B cell (primary cell): ENCODE results near the gene ELMO3. TPM values are rescaled to one million over a fixed set of nuclear protein-coding genes. Genes with fewer than 3 reads are reported as not detected.

Experiments
- ATAC-seq: fragments of 200-7000 bp; cut with Tn5 transposase; one replicate; pipeline ENCODE4 v1.10.0; 2021; ENCODE audit warnings: low read depth, mild to moderate bottlenecking, moderate number of reproducible peaks, moderate library complexity
- CTCF ChIA-PET: fragments of 350-600 bp; sonication (Branson Sonifier 250); formaldehyde crosslinking; loops from one replicate; lab custom pipeline; 2021; ENCODE audit warnings: antibody characterized with exemption, inconsistent platforms; lab: Charles Lee
- POLR2A ChIA-PET: fragments of 350-600 bp; sonication (Branson Sonifier 250); formaldehyde crosslinking; loops from one replicate; lab custom pipeline; 2021; ENCODE audit warnings: antibody characterized with exemption; lab: Charles Lee
- DNase-seq: peaks from one replicate; pipeline ENCODE4 v3.0.0; 2013
- H2AFZ ChIP-seq: 2 replicates; pipeline ENCODE4 v1.6.1; 2012; ENCODE audit warnings: mild to moderate bottlenecking, low read depth, low read length; ENCODE audit not compliant: insufficient read depth, poor library complexity, severe bottlenecking
- H3K27ac ChIP-seq, 2 donors: 1 replicate in 1 of 2; 2 replicates in 1 of 2; pipeline ENCODE4 v1.5.1; 2012 to 2013; ENCODE audit warnings: low read length in 2 of 2, mild to moderate bottlenecking in 2 of 2, moderate library complexity in 1 of 2
- H3K27me3 ChIP-seq, 4 experiments: fragments of 200-600 bp in 1 of 4; sonication (generic) in 1 of 4; replicated peaks in 1 of 4; 1 replicate in 2 of 4; 2 replicates in 2 of 4; pipeline versions ENCODE4 v1.6.1 to v1.7.0; 2013 to 2016; ENCODE audit warnings: low read length in 3 of 4, mild to moderate bottlenecking in 2 of 4, mixed read lengths in 1 of 4, moderate library complexity in 1 of 4; ENCODE audit not compliant: insufficient read depth in 4 of 4, control insufficient read depth in 3 of 4; ENCODE audit errors: control extremely low read depth in 1 of 4
- H3K36me3 ChIP-seq, 2 experiments: replicated peaks in 1 of 2; 1 replicate in 1 of 2; 2 replicates in 1 of 2; pipeline versions ENCODE4 v1.6.1 to v1.7.1; 2013; ENCODE audit warnings: low read length in 1 of 2; ENCODE audit not compliant: insufficient read depth in 2 of 2, control insufficient read depth in 1 of 2; ENCODE audit errors: control extremely low read depth in 1 of 2, extremely low read depth in 1 of 2
- H3K4me1 ChIP-seq, 2 donors: fragments of 200-600 bp in 1 of 2; sonication (generic) in 1 of 2; 1 replicate in 1 of 2; 2 replicates in 1 of 2; pipeline versions ENCODE4 v1.5.1 to v1.6.1; 2013 to 2017; ENCODE audit warnings: low read length in 2 of 2; ENCODE audit not compliant: control insufficient read depth in 2 of 2, insufficient read depth in 2 of 2
- H3K4me2 ChIP-seq: replicated peaks from 2 replicates; pipeline ENCODE3; 2012; ENCODE audit warnings: mild to moderate bottlenecking, low read depth, low read length; ENCODE audit not compliant: poor library complexity, severe bottlenecking
- H3K4me3 ChIP-seq, 5 experiments: fragments of 200-600 bp in 1 of 5; sonication (generic) in 1 of 5; 1 replicate in 3 of 5; 2 replicates in 2 of 5; pipeline versions ENCODE4 v1.5.1 to v1.7.0; 2011 to 2016; ENCODE audit warnings: low read length in 4 of 5, mild to moderate bottlenecking in 4 of 5, low read depth in 2 of 5, control low read depth in 1 of 5, moderate library complexity in 1 of 5; ENCODE audit not compliant: insufficient read depth in 1 of 5; ENCODE audit errors: control extremely low read depth in 1 of 5, extremely low read depth in 1 of 5
- H3K79me2 ChIP-seq: fragments of 200-600 bp; sonication (generic); one replicate; pipeline ENCODE4 v1.6.0; 2016; ENCODE audit warnings: low read length; ENCODE audit not compliant: control insufficient read depth, insufficient read depth
- H3K9ac ChIP-seq: fragments of 200-600 bp; sonication (generic); 2 replicates; pipeline ENCODE4 v1.6.1; 2017; ENCODE audit warnings: mild to moderate bottlenecking, low read length, moderate library complexity
- H3K9me3 ChIP-seq, 3 donors: one replicate each; pipeline versions ENCODE4 v1.6.1 to v1.7.1; 2013; ENCODE audit warnings: low read length in 2 of 3; ENCODE audit not compliant: control insufficient read depth in 2 of 3, insufficient read depth in 1 of 3; ENCODE audit errors: control extremely low read depth in 1 of 3
- H4K20me1 ChIP-seq: 2 replicates; pipeline ENCODE4 v1.6.0; 2012; ENCODE audit warnings: mild to moderate bottlenecking, low read length; ENCODE audit not compliant: insufficient read depth, control insufficient read depth, poor library complexity, severe bottlenecking
- H3K27ac Mint-ChIP-seq: one replicate; pipeline ENCODE4 v1.8.0; 2021; ENCODE audit warnings: mixed read lengths
- H3K27me3 Mint-ChIP-seq: one replicate; pipeline ENCODE4 v1.8.0; 2021; ENCODE audit warnings: mixed read lengths
- H3K4me1 Mint-ChIP-seq: one replicate; pipeline ENCODE4 v1.8.0; 2021; ENCODE audit warnings: mixed read lengths
- H3K4me3 Mint-ChIP-seq: one replicate; pipeline ENCODE4 v1.8.0; 2021; ENCODE audit warnings: mixed read lengths
- H3K9me3 Mint-ChIP-seq: one replicate; pipeline ENCODE4 v1.8.0; 2022; ENCODE audit warnings: mixed read lengths; ENCODE audit not compliant: insufficient read depth
- EZH2 ChIP-seq: IDR thresholded peaks from 2 replicates; pipeline ENCODE4 v1.6.1; 2012; ENCODE audit warnings: borderline replicate concordance, low read depth, mild to moderate bottlenecking, moderate library complexity, low read length; ENCODE audit not compliant: insufficient read depth, poor library complexity, severe bottlenecking
- WGBS: methylation state at CpG from one replicate; pipeline ENCODE4 v1.1.5; 2013; ENCODE audit warnings: missing lambda C conversion rate; ENCODE audit not compliant: insufficient coverage; 5-methylcytosine and 5-hydroxymethylcytosine counted together
- intact Hi-C: fragments of 100-400 bp; cut with micrococcal nuclease; formaldehyde crosslinking; loops from one replicate; pipeline ENCODE4 v1.10.0; 2022
- polyA plus RNA-seq: library from polyadenylated mRNA; depleted of rRNA; stranded (reverse); fragments of >200 nt; gene quantifications from 2 replicates; pipeline ENCODE4 v1.2.3, GENCODE V29; 2012
- total RNA-seq, 2 donors: library from RNA; stranded (reverse); fragments of 120-200 nt in 1 of 2; gene quantifications; 1 replicate in 1 of 2; 2 replicates in 1 of 2; pipeline versions ENCODE4 v1.2.3 to v1.2.4, GENCODE V29; 2013 to 2022
- TF ChIP-seq, protein P1 (sequence below): fragments of 200-600 bp; IDR thresholded peaks from one replicate; pipeline ENCODE4 v1.8.0; 2022; ENCODE audit warnings: antibody characterized with exemption, mild to moderate bottlenecking

ELMO3 gene
- total and polyA plus RNA-seq, 2 donors (not counting 1 experiment from before 2014, with no cell fraction given): 9.1 to 9.6 TPM

- ChIA-PET POLR2A (interaction anchor here (0.6 kb wide), 1 partner anchor 19 kb away, joined by 3 read pairs; no protein-coding TSS in a partner anchor), CTCF (interaction anchor here (0.8 to 1.2 kb wide), 5 partner anchors 10 to 221 kb away, joined by 3 read pairs; no protein-coding TSS in a partner anchor)
- H3K27ac ChIP-seq: no peak overlapping the region
- TF ChIP-seq, protein P1, sequence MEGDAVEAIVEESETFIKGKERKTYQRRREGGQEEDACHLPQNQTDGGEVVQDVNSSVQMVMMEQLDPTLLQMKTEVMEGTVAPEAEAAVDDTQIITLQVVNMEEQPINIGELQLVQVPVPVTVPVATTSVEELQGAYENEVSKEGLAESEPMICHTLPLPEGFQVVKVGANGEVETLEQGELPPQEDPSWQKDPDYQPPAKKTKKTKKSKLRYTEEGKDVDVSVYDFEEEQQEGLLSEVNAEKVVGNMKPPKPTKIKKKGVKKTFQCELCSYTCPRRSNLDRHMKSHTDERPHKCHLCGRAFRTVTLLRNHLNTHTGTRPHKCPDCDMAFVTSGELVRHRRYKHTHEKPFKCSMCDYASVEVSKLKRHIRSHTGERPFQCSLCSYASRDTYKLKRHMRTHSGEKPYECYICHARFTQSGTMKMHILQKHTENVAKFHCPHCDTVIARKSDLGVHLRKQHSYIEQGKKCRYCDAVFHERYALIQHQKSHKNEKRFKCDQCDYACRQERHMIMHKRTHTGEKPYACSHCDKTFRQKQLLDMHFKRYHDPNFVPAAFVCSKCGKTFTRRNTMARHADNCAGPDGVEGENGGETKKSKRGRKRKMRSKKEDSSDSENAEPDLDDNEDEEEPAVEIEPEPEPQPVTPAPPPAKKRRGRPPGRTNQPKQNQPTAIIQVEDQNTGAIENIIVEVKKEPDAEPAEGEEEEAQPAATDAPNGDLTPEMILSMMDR: peak; percentile 28
- TF ChIP-seq EZH2: no peak
- H3K27me3 ChIP-seq: no peaks in the 10 kb centered on the region
- DNase-seq (peak; percentile 51), ATAC-seq (peak; percentile 39)
- Mint-ChIP-seq H3K9me3 (no peaks in the 10 kb centered on the region), H3K4me3 (no peak overlapping the region), H3K27me3 (no peaks in the 10 kb centered on the region), H3K4me1 (peaks cover 24% of the 10 kb centered on the region), H3K27ac (peak overlapping the region; percentile 37)
- no peak overlapping the region for H3K4me2 ChIP-seq
- intact Hi-C loops: no loop called here
- peaks cover 0 to 71% of the 10 kb centered on the region in 2 experiments for H3K36me3 ChIP-seq
- H3K79me2 ChIP-seq: peaks cover 23% of the 10 kb centered on the region
- peaks cover 41% of the 10 kb centered on the region for H4K20me1 ChIP-seq
- no peak overlapping the region for H2AFZ ChIP-seq
- H3K9me3 ChIP-seq: no peaks in the 10 kb centered on the region
- WGBS: 71% methylated on average over 7 of the region's 12 CpGs
- H3K4me3 ChIP-seq: no peak overlapping the region
- peaks cover 7 to 10% of the 10 kb centered on the region in 2 donors for H3K4me1 ChIP-seq
- no peak overlapping the region for H3K9ac ChIP-seq
Measured at GRCh38 chr16:67198238-67198734, 645 bp upstream of the ELMO3 start.

DNA sequence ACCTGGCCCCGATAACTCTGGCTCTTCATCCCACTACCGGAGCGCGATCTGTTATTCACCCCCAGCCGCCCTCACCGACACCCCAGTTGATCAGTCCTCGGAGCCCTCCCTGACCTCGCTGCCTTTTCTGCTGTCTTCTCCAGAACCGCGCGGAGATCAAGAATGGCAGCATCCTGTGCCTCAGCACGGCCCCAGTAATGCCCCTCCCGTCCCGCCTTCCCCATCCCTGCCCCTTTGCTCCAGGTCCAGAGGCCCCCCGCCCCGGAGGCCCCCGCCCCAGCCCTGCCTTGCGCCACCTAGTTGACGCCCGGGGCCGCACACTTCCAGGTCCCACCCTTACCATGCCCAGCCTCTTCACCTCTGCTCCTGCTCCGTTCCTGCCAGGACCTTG lies 872 bp downstream of the ELMO3 start:
- Histone ChIP-seq H3K27ac (no peak overlapping the region), H3K9me3 (no peaks in the 10 kb centered on the region), H3K4me1 (no peaks in the 10 kb centered on the region), H3K9ac (no peak overlapping the region), H4K20me1 (peaks cover 27% of the 10 kb centered on the region), H3K79me2 (peaks cover 9% of the 10 kb centered on the region), H3K36me3 (peaks cover 0 to 63% of the 10 kb centered on the region in 2 experiments), H3K4me3 (peak overlapping the region in 1 of 5 experiments; percentile 12), H3K4me2 (no peak overlapping the region), H2AFZ (no peak overlapping the region), H3K27me3 (no peaks in the 10 kb centered on the region)
- ATAC-seq (no peak), DNase-seq (no peak)
- intact Hi-C loops: no loop called here
- Mint-ChIP-seq H3K27me3 (no peaks in the 10 kb centered on the region), H3K4me1 (peaks cover 15% of the 10 kb centered on the region), H3K9me3 (no peaks in the 10 kb centered on the region), H3K27ac (peak overlapping the region; percentile 34), H3K4me3 (peak overlapping the region; percentile 39)
- 84% methylated on average over 15 of the region's 22 CpGs for WGBS
- CTCF ChIA-PET: no interaction called here
- POLR2A ChIA-PET: no interaction called here
- TF ChIP-seq, protein P1: no peak
- no peak for TF ChIP-seq EZH2
